Activated B cell treated with CpG ODN at 0.5 μM for 24 hours (primary cell): ENCODE measurements around the gene CACNA1I. TPM values are rescaled to one million over a fixed set of nuclear protein-coding genes. Genes with fewer than 3 reads are reported as not detected.

Experiments
- ATAC-seq: fragments of 200-7000 bp; cut with Tn5 transposase; one replicate; pipeline ENCODE4 v1.10.0; 2021; ENCODE audit warnings: low read depth, mild to moderate bottlenecking, moderate library complexity
- CTCF ChIA-PET: fragments of 350-600 bp; sonication (Branson Sonifier 250); formaldehyde crosslinking; loops from one replicate; lab custom pipeline; 2021; ENCODE audit warnings: antibody characterized with exemption; lab: Charles Lee
- POLR2A ChIA-PET: fragments of 350-600 bp; sonication (Branson Sonifier 250); formaldehyde crosslinking; loops from one replicate; lab custom pipeline; 2021; ENCODE audit warnings: antibody characterized with exemption; lab: Charles Lee
- DNase-seq: peaks from one replicate; pipeline ENCODE4 v3.0.0; 2022
- H3K27ac Mint-ChIP-seq: one replicate; pipeline ENCODE4 v1.8.0; 2020; ENCODE audit warnings: mixed read lengths
- H3K27me3 Mint-ChIP-seq: one replicate; pipeline ENCODE4 v1.8.0; 2021; ENCODE audit warnings: mixed read lengths
- H3K36me3 Mint-ChIP-seq: one replicate; pipeline ENCODE4 v1.8.0; 2021; ENCODE audit warnings: low read depth, mixed read lengths
- H3K4me1 Mint-ChIP-seq: one replicate; pipeline ENCODE4 v1.8.0; 2021; ENCODE audit warnings: mixed read lengths
- H3K4me3 Mint-ChIP-seq: one replicate; pipeline ENCODE4 v1.8.0; 2020; ENCODE audit warnings: mild to moderate bottlenecking, mixed read lengths
- H3K9me3 Mint-ChIP-seq: one replicate; pipeline ENCODE4 v1.8.0; 2020; ENCODE audit warnings: mixed read lengths
- CTCF ChIP-seq: fragments of 200-600 bp; IDR thresholded peaks from one replicate; pipeline ENCODE4 v1.8.0; 2022; ENCODE audit warnings: antibody characterized with exemption, mild to moderate bottlenecking
- intact Hi-C: fragments of 100-400 bp; cut with micrococcal nuclease; formaldehyde crosslinking; loops from one replicate; pipeline ENCODE4 v1.15.1; 2024
- total RNA-seq: library from RNA; stranded (reverse); gene quantifications from 2 replicates; pipeline ENCODE4 v1.2.3, GENCODE V29; 2022

The CACNA1I gene
- total RNA-seq, 1 donor from 2014 or later = not detected

GRCh38 chr22:39700565-39700964 lies 130.0 kb downstream of the CACNA1I start:
- Mint-ChIP-seq H3K27me3 (peaks cover 8% of the 10 kb centered on the region), H3K4me1 (no peaks in the 10 kb centered on the region), H3K36me3 (no peaks in the 10 kb centered on the region), H3K4me3 (no peak overlapping the region), H3K9me3 (no peaks in the 10 kb centered on the region), H3K27ac (no peak overlapping the region)
- intact Hi-C loops = no loop called here
- DNase-seq (no peak), ATAC-seq (no peak)
- POLR2A ChIA-PET = no interaction called here
- CTCF ChIA-PET = no interaction called here
- TF ChIP-seq CTCF = no peak

GRCh38 chr22:39703091-39703490 lies 132.5 kb downstream of the CACNA1I start:
- CTCF ChIA-PET = no interaction called here
- no peak for TF ChIP-seq CTCF
- H3K4me3 Mint-ChIP-seq = no peak overlapping the region
- DNase-seq = no peak
- no peaks in the 10 kb centered on the region for H3K9me3 Mint-ChIP-seq
- H3K27ac Mint-ChIP-seq = no peak overlapping the region
- no peak for ATAC-seq
- peaks cover 8% of the 10 kb centered on the region for H3K27me3 Mint-ChIP-seq
- H3K4me1 Mint-ChIP-seq = no peaks in the 10 kb centered on the region
- H3K36me3 Mint-ChIP-seq = no peaks in the 10 kb centered on the region
- POLR2A ChIA-PET = no interaction called here
- intact Hi-C loops = no loop called here

DNA sequence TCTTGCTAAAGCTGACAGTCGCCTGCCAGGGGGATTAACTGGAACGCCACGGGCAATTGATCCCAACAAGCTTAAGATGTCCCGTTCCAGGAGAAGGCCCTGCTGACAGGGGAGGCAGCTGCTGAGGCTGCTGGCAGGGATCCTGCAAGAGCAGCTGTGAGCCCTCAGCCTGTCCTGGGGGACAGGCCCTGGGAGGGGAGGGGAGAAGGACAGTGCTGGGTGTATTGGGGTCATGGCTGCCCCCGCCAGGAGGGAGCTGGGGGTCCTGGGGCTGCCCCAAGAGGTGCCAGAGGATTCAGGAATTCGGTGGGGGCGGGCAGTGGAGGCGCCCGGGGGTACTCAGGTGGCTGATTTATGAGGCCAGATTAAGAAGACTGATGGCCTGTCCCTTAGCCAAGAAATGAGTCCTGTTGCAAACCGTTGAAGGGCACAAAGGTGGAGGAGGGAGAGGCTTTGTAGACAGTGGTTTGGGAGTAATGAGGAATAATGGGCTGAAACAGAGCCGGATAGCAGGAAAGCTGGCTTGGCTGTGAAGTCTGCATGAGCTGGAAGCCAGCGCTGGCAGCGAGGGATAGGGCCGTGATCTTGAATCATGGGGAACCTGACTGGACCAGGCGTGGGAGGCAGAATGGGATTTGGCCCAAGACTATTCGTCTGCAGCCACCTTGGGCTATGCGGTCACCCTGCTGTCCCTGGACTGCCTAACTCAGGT lies 133.5 kb downstream of the CACNA1I start:
- Mint-ChIP-seq H3K27me3 (peaks cover 11% of the 10 kb centered on the region), H3K9me3 (no peaks in the 10 kb centered on the region), H3K4me1 (no peaks in the 10 kb centered on the region), H3K4me3 (no peak overlapping the region), H3K27ac (no peak overlapping the region), H3K36me3 (no peaks in the 10 kb centered on the region)
- TF ChIP-seq CTCF = no peak
- ATAC-seq = no peak
- intact Hi-C loops = no loop called here
- CTCF ChIA-PET = no interaction called here
- POLR2A ChIA-PET = no interaction called here
- no peak for DNase-seq

- no peak overlapping the region for H3K27ac Mint-ChIP-seq
- intact Hi-C loops = no loop called here
- H3K4me3 Mint-ChIP-seq = no peak overlapping the region
- H3K9me3 Mint-ChIP-seq = no peaks in the 10 kb centered on the region
- ChIA-PET CTCF (no interaction called here), POLR2A (no interaction called here)
- TF ChIP-seq CTCF = no peak
- H3K4me1 Mint-ChIP-seq = no peaks in the 10 kb centered on the region
- ATAC-seq (no peak), DNase-seq (no peak)
- peaks cover 8% of the 10 kb centered on the region for H3K27me3 Mint-ChIP-seq
- H3K36me3 Mint-ChIP-seq = no peaks in the 10 kb centered on the region
These were observed 134.8 kb downstream of the CACNA1I start for GRCh38 chr22:39705386-39705785.

- no peaks in the 10 kb centered on the region for H3K36me3 Mint-ChIP-seq
- intact Hi-C loops = no loop called here
- POLR2A ChIA-PET = no interaction called here
- no peak for TF ChIP-seq CTCF
- CTCF ChIA-PET = no interaction called here
- H3K27ac Mint-ChIP-seq = no peak overlapping the region
- DNase-seq = no peak
- no peak for ATAC-seq
- peaks cover 3% of the 10 kb centered on the region for H3K27me3 Mint-ChIP-seq
- no peak overlapping the region for H3K4me3 Mint-ChIP-seq
- H3K9me3 Mint-ChIP-seq = no peaks in the 10 kb centered on the region
- H3K4me1 Mint-ChIP-seq = no peaks in the 10 kb centered on the region
These were observed 136.0 kb downstream of the CACNA1I start for GRCh38 chr22:39706376-39707140.
